Progenitor cell of endocrine pancreas (in vitro differentiated cells): ENCODE measurements around the gene ZNF414. TPM values are rescaled to one million over a fixed set of nuclear protein-coding genes. Genes with fewer than 3 reads are reported as not detected.

ENCODE experiments used
- DNase-seq: peaks from one replicate; pipeline ENCODE4 v3.0.0; 2021; ENCODE audit warnings: low spot score; ENCODE audit not compliant: unreplicated experiment
- H3K27ac Mint-ChIP-seq: 2 replicates; pipeline ENCODE4 v1.8.0; 2021; ENCODE audit warnings: mild to moderate bottlenecking, moderate library complexity, mixed read lengths
- H3K27me3 Mint-ChIP-seq: 2 replicates; pipeline ENCODE4 v1.8.0; 2021; ENCODE audit warnings: mixed read lengths
- H3K36me3 Mint-ChIP-seq: 2 replicates; pipeline ENCODE4 v1.8.0; 2022; ENCODE audit warnings: mixed read lengths; ENCODE audit not compliant: insufficient read depth
- H3K4me1 Mint-ChIP-seq: 2 replicates; pipeline ENCODE4 v1.8.0; 2021; ENCODE audit warnings: low read depth, mixed read lengths
- H3K4me3 Mint-ChIP-seq: 2 replicates; pipeline ENCODE4 v1.8.0; 2021; ENCODE audit warnings: low read depth, mild to moderate bottlenecking, moderate library complexity, mixed read lengths
- H3K9me3 Mint-ChIP-seq: 2 replicates; pipeline ENCODE4 v1.8.0; 2021; ENCODE audit warnings: low read depth, mixed read lengths
- CTCF ChIP-seq: fragments of 200-600 bp; sonication (generic); IDR thresholded peaks from one replicate; pipeline ENCODE4 v1.5.0; 2021; ENCODE audit warnings: antibody characterized with exemption, mild to moderate bottlenecking; ENCODE audit not compliant: unreplicated experiment
- total RNA-seq: library from RNA; stranded (reverse); gene quantifications from 2 replicates; pipeline ENCODE4 v1.2.1, GENCODE V29; 2021

Gene ZNF414
- total RNA-seq, 1 donor from 2014 or later, result 37.7 TPM

DNA sequence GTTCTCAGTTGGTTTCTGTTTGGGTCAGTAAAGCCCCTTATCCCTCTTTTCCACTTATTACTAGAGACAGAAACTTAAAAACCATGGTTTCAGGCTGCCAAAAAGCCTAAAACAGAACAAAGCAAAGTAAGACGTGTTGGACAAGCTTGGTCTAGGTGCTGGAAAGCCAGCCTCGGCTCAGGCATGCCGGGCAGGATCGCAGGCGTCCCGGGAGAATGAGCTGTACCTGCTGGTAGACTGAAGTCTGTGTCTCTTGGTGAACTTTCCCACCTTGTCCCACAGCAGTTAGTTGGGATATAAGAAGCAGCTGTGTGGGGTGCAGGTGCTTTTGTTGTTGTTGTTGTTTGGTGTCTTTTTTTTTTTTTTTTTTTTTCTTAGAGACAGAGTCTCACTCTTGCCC lies 32.4 kb downstream of the ZNF414 start:
- no peak for TF ChIP-seq CTCF
- peaks cover 6% of the 10 kb centered on the region for H3K4me1 Mint-ChIP-seq
- no peak for DNase-seq
- H3K27ac Mint-ChIP-seq, result peak overlapping the region; percentile 74
- no peaks in the 10 kb centered on the region for H3K9me3 Mint-ChIP-seq
- H3K4me3 Mint-ChIP-seq, result no peak overlapping the region
- peaks cover 19% of the 10 kb centered on the region for H3K36me3 Mint-ChIP-seq
- no peaks in the 10 kb centered on the region for H3K27me3 Mint-ChIP-seq

GRCh38 chr19:8481201-8481600 lies 32.8 kb downstream of the ZNF414 start:
- peaks cover 6% of the 10 kb centered on the region for H3K4me1 Mint-ChIP-seq
- peaks cover 19% of the 10 kb centered on the region for H3K36me3 Mint-ChIP-seq
- no peak overlapping the region for H3K4me3 Mint-ChIP-seq
- H3K9me3 Mint-ChIP-seq, result no peaks in the 10 kb centered on the region
- H3K27ac Mint-ChIP-seq, result peak overlapping the region; percentile 74
- H3K27me3 Mint-ChIP-seq, result no peaks in the 10 kb centered on the region
- no peak for DNase-seq
- no peak for TF ChIP-seq CTCF

DNA sequence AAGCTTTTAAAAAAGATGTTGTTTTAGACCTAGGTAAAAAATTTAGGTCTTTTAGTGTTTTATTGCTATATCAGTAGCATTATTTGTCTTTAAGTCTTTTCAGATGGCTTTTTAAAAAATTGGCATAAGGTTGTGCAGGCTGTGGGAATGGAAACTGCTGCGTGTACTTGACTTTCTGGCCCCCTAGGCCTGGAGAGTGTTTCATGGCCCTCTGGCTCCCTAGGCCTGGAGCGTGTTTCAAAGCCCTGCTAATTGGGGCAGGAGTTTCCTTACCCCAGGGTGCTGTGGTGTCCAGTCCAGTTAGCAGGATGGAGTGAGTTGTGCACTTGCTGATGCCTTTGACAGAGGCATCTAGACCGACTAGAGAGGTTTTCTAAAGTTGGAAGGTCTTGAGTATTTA lies 35.4 kb downstream of the ZNF414 start:
- Mint-ChIP-seq H3K4me3 (no peak overlapping the region), H3K36me3 (peaks cover 26% of the 10 kb centered on the region), H3K27me3 (no peaks in the 10 kb centered on the region), H3K4me1 (peaks cover 6% of the 10 kb centered on the region), H3K9me3 (no peaks in the 10 kb centered on the region), H3K27ac (no peak overlapping the region)
- TF ChIP-seq CTCF, result no peak
- DNase-seq, result no peak

DNA sequence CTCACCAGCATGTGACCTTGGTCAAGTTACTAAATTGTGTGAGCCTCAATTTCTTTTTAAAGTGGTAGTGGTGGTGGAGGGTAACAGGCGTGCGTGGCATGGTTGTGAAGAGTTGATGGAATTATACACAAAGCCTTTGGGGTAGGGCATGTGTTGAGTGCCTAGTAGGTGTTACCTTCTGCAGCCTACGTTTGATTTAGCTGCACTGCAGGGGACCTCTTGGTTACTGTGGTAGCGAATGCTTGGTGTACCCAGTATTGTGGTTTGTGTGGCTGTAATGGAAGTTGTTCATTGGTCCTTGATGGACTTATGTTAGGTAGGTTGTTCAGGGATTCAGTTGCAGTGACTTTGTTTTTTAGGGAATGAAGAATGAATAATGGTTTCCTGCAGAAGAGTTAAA lies 36.1 kb downstream of the ZNF414 start:
- peak overlapping the region; percentile 30 for H3K27ac Mint-ChIP-seq
- H3K9me3 Mint-ChIP-seq, result no peaks in the 10 kb centered on the region
- no peak for DNase-seq
- TF ChIP-seq CTCF, result no peak
- H3K36me3 Mint-ChIP-seq, result peaks cover 27% of the 10 kb centered on the region
- H3K27me3 Mint-ChIP-seq, result no peaks in the 10 kb centered on the region
- H3K4me3 Mint-ChIP-seq, result no peak overlapping the region
- H3K4me1 Mint-ChIP-seq, result peaks cover 6% of the 10 kb centered on the region

GRCh38 chr19:8476524-8476923 lies 37.4 kb downstream of the ZNF414 start:
- TF ChIP-seq CTCF, result no peak
- peaks cover 28% of the 10 kb centered on the region for H3K36me3 Mint-ChIP-seq
- H3K9me3 Mint-ChIP-seq, result no peaks in the 10 kb centered on the region
- no peak overlapping the region for H3K27ac Mint-ChIP-seq
- H3K27me3 Mint-ChIP-seq, result no peaks in the 10 kb centered on the region
- no peak for DNase-seq
- peaks cover 5% of the 10 kb centered on the region for H3K4me1 Mint-ChIP-seq
- no peak overlapping the region for H3K4me3 Mint-ChIP-seq
